Activated T-cell treated with anti-CD3 and anti-CD28 coated beads, Interleukin-2, amount 50 U/mL, for 4 hours (primary cell): ENCODE results near the gene PRCD. TPM values are rescaled to one million over a fixed set of nuclear protein-coding genes. Genes with fewer than 3 reads are reported as not detected.
"Not testable (repeated sequence)": the region's sequence is repeated elsewhere in the genome, so short reads cannot be mapped to it uniquely, and the experiment has no call there.

Experiments used
- ATAC-seq, 2 donors: fragments of 200-7000 bp; cut with Tn5 transposase; one replicate each; pipeline ENCODE4 v1.10.0; 2021
- DNase-seq: peaks from one replicate; pipeline ENCODE4 v3.0.0-alpha.2; 2020
- H3K27me3 Mint-ChIP-seq: one replicate; pipeline ENCODE4 v1.8.0; 2021; ENCODE audit warnings: low read depth, mixed read lengths
- H3K36me3 Mint-ChIP-seq: one replicate; pipeline ENCODE4 v1.8.0; 2022; ENCODE audit warnings: mixed read lengths; ENCODE audit not compliant: insufficient read depth
- H3K4me1 Mint-ChIP-seq: one replicate; pipeline ENCODE4 v1.8.0; 2021; ENCODE audit warnings: low read depth, mixed read lengths
- H3K4me3 Mint-ChIP-seq: one replicate; pipeline ENCODE4 v1.8.0; 2021; ENCODE audit warnings: mild to moderate bottlenecking, moderate library complexity, mixed read lengths
- H3K9me3 Mint-ChIP-seq: one replicate; pipeline ENCODE4 v1.8.0; 2021; ENCODE audit warnings: mixed read lengths
- total RNA-seq, 3 donors: library from RNA; stranded (reverse); gene quantifications; one replicate each; pipeline ENCODE4 v1.2.1, GENCODE V29; 2021

The PRCD gene
- total RNA-seq, 3 donors from 2014 or later = not detected

- ATAC-seq = peak in 1 of 2 donors; percentile 38
- H3K27me3 Mint-ChIP-seq = peaks cover 2% of the 10 kb centered on the region
- no peak for DNase-seq
- no peaks in the 10 kb centered on the region for H3K9me3 Mint-ChIP-seq
- H3K4me1 Mint-ChIP-seq = peaks cover 24% of the 10 kb centered on the region
- no peaks in the 10 kb centered on the region for H3K36me3 Mint-ChIP-seq
- H3K4me3 Mint-ChIP-seq = peak overlapping the region; percentile 8
These were observed 11.2 kb upstream of the PRCD start for GRCh38 chr17:76528528-76529223.

- ATAC-seq = no peak
- H3K4me1 Mint-ChIP-seq = peaks cover 22% of the 10 kb centered on the region
- no peaks in the 10 kb centered on the region for H3K9me3 Mint-ChIP-seq
These were observed 10.4 kb upstream of the PRCD start for GRCh38 chr17:76529224-76530094.

DNA sequence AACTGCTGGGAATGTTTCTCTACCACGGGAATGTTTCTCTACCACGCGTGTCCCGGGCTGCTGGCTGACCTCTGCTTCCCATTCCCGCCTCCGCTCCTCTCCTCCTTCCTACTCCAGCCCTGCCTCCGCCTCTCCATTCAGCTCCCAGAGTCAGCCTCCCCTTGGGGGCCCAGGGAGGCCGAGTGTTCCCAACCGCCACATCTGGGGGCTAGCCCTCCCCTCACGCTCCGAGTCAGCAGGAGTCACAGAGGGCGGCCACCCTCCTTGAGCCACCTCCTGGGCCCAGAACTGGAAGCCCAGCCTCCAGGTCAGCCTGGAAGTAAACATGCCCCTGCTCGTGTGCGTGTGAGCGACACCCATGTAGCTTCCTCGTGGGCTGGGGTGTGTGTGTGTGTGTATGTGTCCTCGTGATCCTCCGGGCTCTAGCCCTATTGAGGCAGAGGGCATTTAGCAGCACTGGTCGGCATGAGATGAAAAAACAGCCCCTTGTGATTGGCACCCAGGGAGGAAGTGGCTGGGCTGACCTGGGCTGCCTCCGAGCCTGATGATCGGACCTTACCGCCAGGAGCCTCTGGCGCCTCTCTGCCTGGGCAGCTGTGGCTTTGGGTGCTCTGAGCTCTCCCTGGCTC, 9.6 kb upstream of the PRCD start:
- peaks cover 2% of the 10 kb centered on the region for H3K27me3 Mint-ChIP-seq
- H3K4me1 Mint-ChIP-seq = peaks cover 20% of the 10 kb centered on the region
- H3K36me3 Mint-ChIP-seq = no peaks in the 10 kb centered on the region
- H3K4me3 Mint-ChIP-seq = no peak overlapping the region
- ATAC-seq (no peak), DNase-seq (no peak)
- no peaks in the 10 kb centered on the region for H3K9me3 Mint-ChIP-seq

More at GRCh38 chr17:76529224-76530094, 10.4 kb upstream of the PRCD start:
- no peak overlapping the region for H3K4me3 Mint-ChIP-seq
- peaks cover 2% of the 10 kb centered on the region for H3K27me3 Mint-ChIP-seq
- no peaks in the 10 kb centered on the region for H3K36me3 Mint-ChIP-seq
- DNase-seq = no peak

DNA sequence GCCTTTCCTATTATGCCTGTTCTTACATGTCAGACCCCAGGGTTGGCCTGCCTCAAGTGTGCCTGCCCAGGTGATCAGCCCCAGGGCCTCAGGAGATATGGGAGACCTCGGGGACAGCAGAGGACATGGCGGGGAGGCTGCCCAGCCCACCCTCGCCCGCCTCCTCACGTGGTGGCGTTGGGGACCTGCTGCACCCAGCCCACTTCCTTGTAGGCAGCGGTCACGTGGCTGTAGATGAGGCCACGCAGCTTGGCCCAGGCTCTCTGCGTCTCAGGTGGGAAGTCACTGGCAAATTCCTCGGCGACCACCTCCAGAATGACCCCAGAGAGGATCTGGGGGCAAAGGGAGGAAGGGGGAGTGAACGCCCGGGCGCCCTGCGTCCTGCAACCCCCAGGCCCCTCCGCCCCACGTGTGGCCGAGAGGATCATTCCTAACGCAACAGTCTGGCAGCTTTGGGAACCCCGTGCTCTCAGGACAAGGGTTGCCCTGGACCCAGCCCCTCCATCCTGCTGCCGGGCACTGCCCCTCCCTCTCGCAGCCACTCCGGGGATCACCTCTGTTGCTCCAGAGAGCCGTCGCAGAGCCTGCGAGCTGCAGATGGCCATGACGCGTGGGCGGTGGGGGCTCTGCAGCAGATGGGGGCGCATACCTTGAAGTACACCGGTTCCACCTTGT, 8.9 kb upstream of the PRCD start:
- no peaks in the 10 kb centered on the region for H3K36me3 Mint-ChIP-seq
- peaks cover 20% of the 10 kb centered on the region for H3K4me1 Mint-ChIP-seq
- H3K9me3 Mint-ChIP-seq = no peaks in the 10 kb centered on the region
- no peak for ATAC-seq
- peaks cover 3% of the 10 kb centered on the region for H3K27me3 Mint-ChIP-seq
- no peak for DNase-seq
- no peak overlapping the region for H3K4me3 Mint-ChIP-seq

- no peaks in the 10 kb centered on the region for H3K36me3 Mint-ChIP-seq
- H3K4me1 Mint-ChIP-seq = peaks cover 20% of the 10 kb centered on the region
- ATAC-seq (no peak), DNase-seq (no peak)
- H3K4me3 Mint-ChIP-seq = no peak overlapping the region
- no peaks in the 10 kb centered on the region for H3K9me3 Mint-ChIP-seq
- peaks cover 8% of the 10 kb centered on the region for H3K27me3 Mint-ChIP-seq
These were observed 8.3 kb upstream of the PRCD start for GRCh38 chr17:76531486-76532038.

DNA sequence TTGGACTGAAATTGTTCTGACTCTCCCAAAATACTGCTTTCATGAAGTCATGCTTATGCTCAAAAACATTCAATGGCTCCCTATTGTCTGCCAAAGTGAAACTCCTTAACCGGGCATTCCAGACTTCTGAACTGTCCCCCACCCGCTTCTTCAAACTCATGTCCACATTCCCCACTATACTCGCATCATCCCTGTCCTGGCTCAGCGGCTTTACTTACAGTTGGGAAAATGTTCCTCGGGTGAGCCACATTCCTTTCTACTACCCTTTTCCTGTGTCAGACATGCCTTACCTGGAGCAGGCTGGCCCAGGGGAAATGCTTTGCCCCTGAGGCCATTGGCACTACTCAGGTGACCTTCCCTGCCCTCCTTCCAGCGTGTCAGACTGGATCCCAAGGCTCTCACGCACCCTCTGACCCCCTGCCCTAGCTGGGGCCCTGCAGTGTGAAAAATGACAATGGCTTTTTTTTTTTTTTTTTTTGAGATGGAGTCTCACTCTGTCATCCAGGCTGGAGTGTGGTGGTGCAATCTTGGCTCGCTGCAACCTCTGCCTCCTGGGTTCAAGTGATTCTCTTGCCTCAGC, 7.7 kb upstream of the PRCD start:
- ATAC-seq = no peak
- no peaks in the 10 kb centered on the region for H3K36me3 Mint-ChIP-seq
- H3K27me3 Mint-ChIP-seq = peaks cover 11% of the 10 kb centered on the region
- no peak overlapping the region for H3K4me3 Mint-ChIP-seq
- H3K9me3 Mint-ChIP-seq = no peaks in the 10 kb centered on the region
- peaks cover 20% of the 10 kb centered on the region for H3K4me1 Mint-ChIP-seq
- DNase-seq = no peak

DNA sequence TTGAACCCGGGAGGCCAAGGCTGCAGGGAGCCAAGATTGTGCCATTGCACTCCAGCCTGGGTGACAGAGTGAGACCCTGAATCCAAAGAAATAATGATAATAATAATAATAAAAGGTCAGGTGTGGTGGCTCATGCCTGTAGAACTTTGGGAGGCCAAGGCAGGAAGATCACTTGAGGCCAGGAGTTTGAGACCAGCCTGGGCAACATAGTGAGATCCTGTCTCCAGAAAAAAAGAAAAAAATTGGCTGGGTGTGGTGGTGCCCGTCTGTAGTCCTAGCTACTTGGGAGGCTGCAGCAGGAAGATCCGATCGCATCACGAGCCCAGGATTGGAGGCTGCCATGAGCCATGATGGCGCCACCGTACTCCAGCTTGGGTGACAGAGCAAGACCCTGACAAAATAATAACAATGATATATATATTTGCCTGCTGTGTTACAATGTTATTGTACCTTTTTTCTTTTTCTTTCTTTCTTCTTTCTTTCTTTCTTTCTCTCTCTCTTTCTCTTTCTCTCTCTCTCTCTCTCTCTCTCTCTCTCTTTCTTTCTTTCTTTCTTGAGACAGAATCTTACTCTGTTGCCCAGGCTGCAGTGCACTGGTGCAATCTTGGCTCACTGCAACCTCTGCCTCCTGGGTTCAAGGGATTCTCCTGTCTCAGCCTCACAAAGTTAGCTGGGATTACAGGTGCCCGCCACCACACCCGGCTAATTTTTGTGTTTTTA, 6.0 kb upstream of the PRCD start:
- not testable (repeated sequence) for H3K36me3 Mint-ChIP-seq, H3K9me3 Mint-ChIP-seq, H3K4me1 Mint-ChIP-seq, DNase-seq, H3K4me3 Mint-ChIP-seq, ATAC-seq
- peaks cover 15% of the 10 kb centered on the region for H3K27me3 Mint-ChIP-seq

DNA sequence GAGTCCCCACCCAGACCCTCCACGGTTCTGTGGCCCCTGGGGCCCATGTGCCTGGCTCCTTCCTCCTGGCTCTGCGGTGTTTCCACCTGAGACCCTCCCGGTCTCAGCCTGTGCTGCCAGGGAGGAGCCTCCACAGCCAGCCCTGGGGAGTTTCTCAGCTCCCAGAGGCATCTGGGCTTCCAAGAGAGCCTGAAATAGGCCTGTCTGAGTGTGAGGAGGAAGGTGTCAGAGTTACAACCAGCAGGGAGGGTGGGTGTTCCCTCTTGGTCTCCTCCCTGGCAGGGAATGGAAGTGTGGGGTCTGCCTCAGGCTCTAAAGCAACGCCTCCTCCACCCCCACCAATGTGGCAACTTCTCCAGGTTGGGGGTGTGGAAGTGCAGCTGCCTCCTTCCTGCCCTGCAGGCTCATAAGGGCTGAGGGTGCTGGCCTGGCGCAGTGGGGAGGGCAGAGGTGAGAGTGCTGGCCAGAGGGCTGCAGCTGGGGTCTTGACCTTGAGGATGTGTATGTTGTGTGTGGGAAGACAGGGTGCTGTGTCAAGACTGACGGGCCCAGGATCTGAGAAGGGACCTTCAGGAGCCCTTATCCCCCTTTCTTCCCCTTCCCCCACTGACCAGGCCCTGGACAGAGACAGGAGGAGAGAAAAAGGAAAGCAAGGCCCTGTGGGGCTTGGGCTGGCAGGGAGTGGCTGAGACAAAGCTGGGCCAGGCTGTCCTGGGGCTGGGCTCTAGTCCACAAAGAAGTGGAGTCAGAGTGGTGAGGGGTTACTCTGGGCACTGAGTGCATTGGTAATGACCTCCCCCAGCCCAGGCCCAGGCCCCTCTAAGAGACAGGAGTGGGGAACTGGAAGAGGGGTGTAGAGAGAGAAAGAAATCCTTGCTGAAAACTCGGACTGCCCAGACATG, 4.8 kb upstream of the PRCD start:
- Mint-ChIP-seq H3K27me3 (peaks cover 26% of the 10 kb centered on the region), H3K4me3 (no peak overlapping the region), H3K9me3 (no peaks in the 10 kb centered on the region), H3K36me3 (no peaks in the 10 kb centered on the region), H3K4me1 (peaks cover 9% of the 10 kb centered on the region)
- no peak for ATAC-seq
- no peak for DNase-seq

GRCh38 chr17:76535788-76536510, 3.9 kb upstream of the PRCD start:
- no peak for DNase-seq
- Mint-ChIP-seq H3K27me3 (peaks cover 30% of the 10 kb centered on the region), H3K4me3 (no peak overlapping the region), H3K4me1 (peaks cover 4% of the 10 kb centered on the region), H3K9me3 (no peaks in the 10 kb centered on the region), H3K36me3 (no peaks in the 10 kb centered on the region)
- no peak for ATAC-seq

GRCh38 chr17:76536511-76537287, 3.1 kb upstream of the PRCD start:
- Mint-ChIP-seq H3K36me3 (no peaks in the 10 kb centered on the region), H3K9me3 (no peaks in the 10 kb centered on the region), H3K27me3 (peaks cover 34% of the 10 kb centered on the region), H3K4me3 (no peak overlapping the region), H3K4me1 (peaks cover 4% of the 10 kb centered on the region)
- ATAC-seq (no peak), DNase-seq (no peak)

DNA sequence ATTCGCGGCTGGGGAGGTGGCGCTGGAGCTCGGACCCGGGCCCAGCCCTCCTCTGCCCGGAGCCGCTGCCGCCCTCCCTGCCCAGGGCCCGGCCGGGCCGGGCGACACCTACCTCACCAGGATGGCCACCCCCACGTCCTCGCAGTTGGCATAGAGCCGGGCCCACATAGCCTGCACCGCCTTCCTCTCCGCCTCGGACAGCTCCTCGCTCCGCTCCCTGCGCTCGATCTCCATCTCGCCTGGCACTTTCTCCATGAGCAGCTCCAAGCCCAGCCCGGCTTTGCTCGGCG, 2.6 kb upstream of the PRCD start:
- Mint-ChIP-seq H3K9me3 (no peaks in the 10 kb centered on the region), H3K36me3 (no peaks in the 10 kb centered on the region), H3K27me3 (peaks cover 39% of the 10 kb centered on the region), H3K4me3 (no peak overlapping the region), H3K4me1 (peaks cover 4% of the 10 kb centered on the region)
- DNase-seq (no peak), ATAC-seq (peak in 1 of 2 donors; percentile 6)
